GM08714 (cell line): ENCODE results near the gene EVPL.

Source experiments
- H3K4me3 ChIP-seq: fragments of 200-500 bp; sonication (Bioruptor generic); 2 replicates; pipeline ENCODE4 v1.5.1; 2014; ENCODE audit warnings: mild to moderate bottlenecking, low read length, inconsistent platforms
- ZNF274 ChIP-seq: IDR thresholded peaks from 2 replicates; pipeline ENCODE4 v1.6.1; 2012; ENCODE audit warnings: mild to moderate bottlenecking, low read depth, low read length

The EVPL gene

GRCh38 chr17:76036497-76037261 is 9.6 kb upstream of the EVPL start:
- no peak overlapping the region for H3K4me3 ChIP-seq
- no peak for TF ChIP-seq ZNF274

DNA sequence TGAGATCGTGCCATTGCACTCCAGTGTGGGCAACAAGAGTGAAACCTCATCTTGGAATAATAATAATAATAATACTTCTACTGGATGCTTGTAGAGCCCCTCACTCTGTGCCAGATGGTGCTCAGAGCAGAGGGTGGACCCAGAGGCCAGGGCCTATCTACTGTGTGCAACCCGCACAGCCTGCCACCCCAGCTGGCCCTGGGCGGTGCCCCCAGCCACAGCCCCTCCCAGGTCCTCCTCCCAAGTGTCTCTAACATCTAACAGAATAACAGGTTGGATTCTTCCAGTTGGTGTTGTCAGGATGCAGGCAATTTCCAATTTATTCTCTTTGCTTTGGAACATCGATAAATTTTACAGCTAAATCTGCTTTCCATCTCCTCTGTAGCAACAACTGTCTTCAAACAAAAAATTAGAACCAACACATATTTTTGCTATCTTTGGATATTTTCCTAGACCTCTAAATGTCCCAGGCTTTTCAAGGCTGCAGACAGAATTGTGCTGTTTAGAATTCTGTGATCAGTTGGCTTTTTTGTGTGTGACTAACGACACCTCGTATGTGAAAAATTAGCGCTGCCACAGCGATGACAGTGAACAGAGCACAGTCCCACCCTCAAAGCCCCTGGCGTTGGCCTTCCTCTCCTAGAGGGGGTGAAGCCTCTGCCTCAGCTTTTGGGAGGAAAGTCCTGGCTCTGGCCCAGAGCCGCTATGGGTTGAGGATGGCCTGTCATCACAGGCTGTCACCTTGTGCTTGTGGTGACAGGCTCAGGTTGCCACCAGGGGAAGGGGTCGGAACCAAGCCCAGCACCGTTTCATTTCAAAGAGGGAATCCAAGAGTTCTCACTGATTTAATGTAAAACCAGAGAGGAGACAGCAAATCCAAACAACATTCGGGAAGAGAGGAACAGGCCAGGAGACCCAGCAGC is 7.6 kb upstream of the EVPL start:
- H3K4me3 ChIP-seq = no peak overlapping the region
- TF ChIP-seq ZNF274 = no peak

GRCh38 chr17:76033139-76033538 is 6.0 kb upstream of the EVPL start:
- H3K4me3 ChIP-seq = no peak overlapping the region
- TF ChIP-seq ZNF274 = no peak

- no peak for TF ChIP-seq ZNF274
- H3K4me3 ChIP-seq = no peak overlapping the region
Observed at GRCh38 chr17:76032780-76033108, 5.6 kb upstream of the EVPL start.

DNA sequence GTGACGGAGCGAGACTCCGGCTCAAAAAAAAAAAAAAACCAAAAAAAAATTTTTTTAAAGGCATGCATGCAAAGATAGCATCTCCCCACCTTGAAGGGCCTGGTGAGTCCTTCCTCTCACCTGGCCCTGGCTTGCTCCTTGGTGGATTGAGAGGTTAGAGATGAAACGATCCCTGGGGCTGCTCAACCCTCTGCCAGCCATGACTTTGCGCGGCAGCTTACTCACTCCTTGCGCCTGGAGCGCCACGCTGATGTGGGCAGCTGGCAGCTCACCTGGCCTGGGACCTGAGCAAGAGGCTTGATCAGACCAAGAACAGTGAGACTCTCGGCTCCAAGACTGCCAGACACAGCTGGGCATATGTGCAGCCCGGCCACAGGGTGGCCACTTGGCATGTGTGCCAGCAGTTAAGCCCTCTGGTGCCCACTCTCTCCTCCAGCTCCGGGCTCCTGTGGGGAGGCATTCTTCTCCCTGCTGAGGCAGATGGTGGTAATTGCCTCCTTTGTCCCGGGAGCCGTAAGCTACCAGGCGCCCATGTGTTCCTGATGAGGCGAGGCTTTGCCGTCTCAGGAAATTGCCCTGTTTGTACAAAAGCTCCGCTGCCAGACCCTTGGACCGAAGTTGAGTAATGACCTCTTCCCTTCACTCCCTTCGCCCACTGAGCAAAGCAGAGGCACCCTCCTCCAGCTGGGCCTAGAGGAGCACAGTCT is 5.1 kb upstream of the EVPL start:
- TF ChIP-seq ZNF274 = no peak
- no peak overlapping the region for H3K4me3 ChIP-seq

GRCh38 chr17:76026714-76027158 is 370 bp downstream of the EVPL start:
- no peak for TF ChIP-seq ZNF274
- no peak overlapping the region for H3K4me3 ChIP-seq

DNA sequence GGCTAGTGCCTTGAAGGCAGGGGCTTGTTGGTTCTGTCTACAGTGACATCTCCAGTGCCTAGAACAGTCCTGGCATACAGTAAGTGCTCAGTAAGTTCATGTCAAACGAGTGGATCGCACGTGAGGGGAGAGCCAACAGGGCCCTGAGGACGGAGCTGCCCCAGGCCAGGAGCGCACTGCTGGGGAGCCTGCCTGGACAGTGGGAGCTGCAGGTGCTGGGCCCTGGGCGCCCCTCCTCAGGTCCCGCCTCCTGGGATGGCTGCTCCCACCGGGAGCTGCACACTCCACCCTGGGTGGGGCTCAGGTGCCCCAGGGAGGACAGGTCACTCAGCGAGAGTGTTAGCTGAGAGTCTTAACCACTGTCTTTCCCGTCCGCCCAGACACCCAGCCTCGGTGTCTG is 1.8 kb downstream of the EVPL start:
- no peak for TF ChIP-seq ZNF274
- H3K4me3 ChIP-seq = no peak overlapping the region

DNA sequence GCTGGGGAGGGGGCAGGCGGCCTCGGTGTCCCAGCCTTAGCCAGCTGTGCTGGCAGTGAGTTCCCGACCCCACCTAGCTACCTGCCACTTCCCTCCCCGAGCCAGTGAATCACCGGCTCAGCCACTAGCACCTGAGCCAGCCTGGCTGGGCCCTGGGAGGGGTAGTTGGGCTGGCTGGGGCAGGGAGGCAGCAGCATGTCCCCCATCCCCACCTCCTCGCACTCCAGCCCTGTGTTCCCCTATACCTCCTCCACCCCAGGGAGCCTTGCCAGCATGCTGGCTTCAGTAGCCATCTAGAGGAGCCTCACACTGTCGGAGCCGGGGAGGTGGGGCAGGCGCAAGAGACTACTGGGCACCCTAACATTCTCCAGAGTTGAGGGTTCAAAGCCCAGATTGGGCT is 2.8 kb downstream of the EVPL start:
- TF ChIP-seq ZNF274 = no peak
- no peak overlapping the region for H3K4me3 ChIP-seq

DNA sequence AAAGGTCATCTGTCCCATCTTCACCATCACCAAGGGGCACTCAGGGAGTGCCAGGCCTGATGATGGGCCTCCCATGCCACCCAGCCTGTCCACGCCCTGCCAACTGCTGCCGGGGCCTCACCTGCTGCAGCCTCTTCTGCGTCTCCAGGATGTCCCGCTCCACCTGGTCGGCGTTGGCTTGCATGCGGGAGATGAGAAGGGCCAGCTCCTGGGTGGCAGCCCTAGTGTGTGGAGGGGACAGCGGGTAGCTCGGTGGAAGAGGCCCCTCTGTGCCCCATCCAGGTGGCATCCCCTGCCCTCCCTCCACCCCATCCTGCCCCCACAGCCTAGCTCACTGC is 3.2 kb downstream of the EVPL start:
- H3K4me3 ChIP-seq = no peak overlapping the region
- no peak for TF ChIP-seq ZNF274

- TF ChIP-seq ZNF274 = no peak
- H3K4me3 ChIP-seq = no peak overlapping the region
Observed at GRCh38 chr17:76022973-76023899, 3.9 kb downstream of the EVPL start.

DNA sequence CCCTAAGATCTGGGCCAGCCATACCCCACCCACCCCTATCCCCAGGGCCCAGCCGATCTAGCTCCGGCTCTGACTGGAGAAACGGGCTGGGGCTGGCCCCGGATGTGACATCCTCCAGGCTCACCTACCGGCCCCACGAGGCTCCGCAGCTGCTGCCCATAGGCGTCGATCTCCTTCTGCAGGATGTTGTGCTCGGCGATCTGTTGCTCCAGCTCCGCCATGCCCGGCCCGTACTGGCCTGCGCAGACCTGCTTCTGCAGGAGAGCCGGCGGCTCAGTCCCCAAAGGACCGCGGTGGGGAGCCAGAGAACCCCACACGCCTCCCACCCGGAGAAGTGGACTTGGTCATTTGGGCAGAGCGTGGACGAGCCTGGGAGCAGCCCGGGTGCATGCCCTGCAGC is 4.8 kb downstream of the EVPL start:
- H3K4me3 ChIP-seq = no peak overlapping the region
- no peak for TF ChIP-seq ZNF274

- no peak overlapping the region for H3K4me3 ChIP-seq
- TF ChIP-seq ZNF274 = no peak
Observed at GRCh38 chr17:76019833-76020467, 7.2 kb downstream of the EVPL start.

DNA sequence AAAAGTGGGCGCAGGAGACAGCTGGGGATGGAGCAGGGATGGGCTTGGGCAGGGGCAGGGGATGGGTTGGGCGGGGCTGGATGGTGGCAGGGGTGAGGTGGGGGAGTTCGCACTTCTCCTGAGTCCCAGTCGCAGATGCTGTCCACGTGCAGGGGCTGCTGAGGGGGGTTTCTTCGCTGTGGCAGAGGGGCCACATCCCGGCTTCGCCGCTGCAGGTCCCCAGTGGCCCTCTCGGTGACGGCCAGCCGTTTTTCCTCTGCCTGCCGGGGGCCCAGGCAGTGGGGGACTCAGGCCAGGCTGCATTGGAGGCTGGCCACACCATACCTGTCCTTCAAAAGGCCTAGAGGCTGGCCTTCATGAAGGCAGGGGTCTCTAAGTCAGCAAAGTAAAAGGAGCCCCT is 8.3 kb downstream of the EVPL start:
- TF ChIP-seq ZNF274 = no peak
- no peak overlapping the region for H3K4me3 ChIP-seq
